SJCRH30 (cell line): Measurements from ENCODE around the gene FPR2. TPM values are rescaled to one million over a fixed set of nuclear protein-coding genes. Genes with fewer than 3 reads are reported as not detected.
"Not testable (repeated sequence)": the region's sequence is repeated elsewhere in the genome, so short reads cannot be mapped to it uniquely, and the experiment has no call there.

ENCODE experiments used
- DNase-seq, 2 experiments: peaks; one replicate each; pipeline ENCODE4 v3.0.0-alpha.2; 2015 to 2020
- H3K27ac ChIP-seq: fragments of 250-450 bp; sonication (Bioruptor Pico); 2 replicates; pipeline ENCODE4 v1.5.1; 2020; ENCODE audit warnings: mild to moderate bottlenecking, moderate library complexity
- H3K27me3 ChIP-seq: fragments of 250-450 bp; sonication (Bioruptor Pico); 2 replicates; pipeline ENCODE4 v1.5.1; 2020; ENCODE audit warnings: mild to moderate bottlenecking, moderate library complexity
- H3K36me3 ChIP-seq: fragments of 250-450 bp; sonication (Bioruptor Pico); 2 replicates; pipeline ENCODE4 v1.5.1; 2020; ENCODE audit warnings: mild to moderate bottlenecking, moderate library complexity
- H3K4me1 ChIP-seq: fragments of 250-450 bp; sonication (Bioruptor Pico); 2 replicates; pipeline ENCODE4 v1.5.1; 2020; ENCODE audit warnings: mild to moderate bottlenecking, moderate library complexity
- H3K4me3 ChIP-seq: fragments of 250-450 bp; sonication (Bioruptor Pico); 2 replicates; pipeline ENCODE4 v1.5.1; 2020; ENCODE audit warnings: mild to moderate bottlenecking, moderate library complexity
- H3K9me3 ChIP-seq: fragments of 250-450 bp; sonication (Bioruptor Pico); replicated peaks from 2 replicates; pipeline ENCODE4 v1.5.1; 2020; ENCODE audit warnings: mild to moderate bottlenecking, moderate library complexity
- total RNA-seq: library from RNA; depleted of rRNA; stranded (reverse); fragments of >200 nt; shearing (Covaris generic); gene quantifications from 2 replicates; pipeline ENCODE4 v1.2.3, GENCODE V29; 2014

The FPR2 gene
- total RNA-seq, 1 experiment from 2014 or later: not detected

DNA sequence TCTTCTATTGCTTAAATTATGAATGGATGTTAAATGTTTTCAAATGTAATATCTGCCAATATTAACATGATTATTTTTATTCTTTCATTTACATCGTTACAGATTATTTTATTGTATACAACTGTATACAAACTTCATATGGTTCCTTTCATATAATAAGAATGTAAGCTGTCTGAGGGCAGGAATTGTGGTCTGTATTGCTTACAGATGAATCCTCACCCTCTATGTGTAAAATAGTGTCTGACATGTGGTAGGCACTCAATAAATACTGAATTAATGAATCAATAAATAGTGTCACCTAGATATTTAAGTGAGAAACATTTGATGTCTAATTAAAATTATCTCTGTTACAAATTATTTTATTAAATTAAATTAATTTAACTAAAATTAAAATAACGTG, 41.8 kb downstream of the FPR2 start:
- H3K9me3 ChIP-seq: no peaks in the 10 kb centered on the region
- no peaks in the 10 kb centered on the region for H3K27me3 ChIP-seq
- no peaks in the 10 kb centered on the region for H3K36me3 ChIP-seq
- DNase-seq: no peak
- no peak overlapping the region for H3K4me3 ChIP-seq
- H3K4me1 ChIP-seq: no peaks in the 10 kb centered on the region
- H3K27ac ChIP-seq: no peak overlapping the region

DNA sequence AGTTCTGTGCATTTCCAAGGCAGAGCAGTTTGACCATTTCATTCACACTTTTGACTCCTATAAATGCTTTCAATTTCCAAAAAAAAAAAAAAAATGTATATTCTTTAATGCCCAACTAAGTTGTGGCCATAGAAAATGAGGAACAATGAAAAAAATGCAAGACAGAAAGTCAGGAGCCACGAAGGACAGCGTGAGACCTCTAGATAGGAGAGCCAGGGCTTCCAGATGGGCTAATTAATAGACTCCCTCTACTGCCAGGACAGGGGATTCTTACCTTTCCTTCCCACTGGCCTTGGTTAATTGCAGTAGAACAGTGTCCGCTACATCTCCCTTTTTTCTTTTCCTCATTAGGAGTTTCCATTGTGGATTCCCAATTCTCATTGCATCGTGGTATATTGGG, 42.5 kb downstream of the FPR2 start:
- no peaks in the 10 kb centered on the region for H3K36me3 ChIP-seq
- no peak overlapping the region for H3K27ac ChIP-seq
- no peaks in the 10 kb centered on the region for H3K4me1 ChIP-seq
- H3K4me3 ChIP-seq: no peak overlapping the region
- no peaks in the 10 kb centered on the region for H3K9me3 ChIP-seq
- no peaks in the 10 kb centered on the region for H3K27me3 ChIP-seq
- no peak for DNase-seq

GRCh38 chr19:51803967-51804366, 43.0 kb downstream of the FPR2 start:
- Histone ChIP-seq H3K27me3 (no peaks in the 10 kb centered on the region), H3K27ac (no peak overlapping the region), H3K4me3 (no peak overlapping the region), H3K9me3 (no peaks in the 10 kb centered on the region), H3K36me3 (no peaks in the 10 kb centered on the region), H3K4me1 (no peaks in the 10 kb centered on the region)
- no peak for DNase-seq

DNA sequence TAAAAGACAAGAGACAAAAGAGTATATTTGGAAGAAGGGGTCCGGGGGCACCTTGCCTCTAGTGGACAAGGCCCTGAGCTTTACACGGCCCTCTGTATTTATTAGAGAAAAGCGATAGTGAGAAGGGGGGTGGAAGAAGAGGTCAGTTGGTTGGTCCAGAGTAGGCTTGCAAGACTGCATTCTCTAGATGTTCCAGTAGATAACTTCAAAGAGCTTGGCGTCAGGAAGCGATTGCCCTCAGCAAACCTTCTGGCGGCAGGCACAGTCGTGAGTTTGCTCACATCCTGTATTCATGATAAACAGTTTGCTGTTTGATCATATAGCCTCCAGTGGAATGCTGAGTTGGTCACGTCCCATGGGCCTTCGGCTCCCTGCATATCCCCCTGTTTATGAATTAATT, 43.8 kb downstream of the FPR2 start:
- H3K4me1 ChIP-seq, H3K36me3 ChIP-seq, H3K27ac ChIP-seq, H3K27me3 ChIP-seq, H3K9me3 ChIP-seq, DNase-seq, H3K4me3 ChIP-seq: not testable (repeated sequence)

GRCh38 chr19:51805396-51805795, 44.4 kb downstream of the FPR2 start:
- H3K27me3 ChIP-seq, H3K4me3 ChIP-seq, H3K4me1 ChIP-seq, H3K27ac ChIP-seq, H3K36me3 ChIP-seq, DNase-seq, H3K9me3 ChIP-seq: not testable (repeated sequence)

- not testable (repeated sequence) for H3K9me3 ChIP-seq, DNase-seq, H3K36me3 ChIP-seq, H3K4me1 ChIP-seq, H3K27me3 ChIP-seq, H3K4me3 ChIP-seq, H3K27ac ChIP-seq
These were observed 45.6 kb downstream of the FPR2 start for GRCh38 chr19:51806571-51806970.

DNA sequence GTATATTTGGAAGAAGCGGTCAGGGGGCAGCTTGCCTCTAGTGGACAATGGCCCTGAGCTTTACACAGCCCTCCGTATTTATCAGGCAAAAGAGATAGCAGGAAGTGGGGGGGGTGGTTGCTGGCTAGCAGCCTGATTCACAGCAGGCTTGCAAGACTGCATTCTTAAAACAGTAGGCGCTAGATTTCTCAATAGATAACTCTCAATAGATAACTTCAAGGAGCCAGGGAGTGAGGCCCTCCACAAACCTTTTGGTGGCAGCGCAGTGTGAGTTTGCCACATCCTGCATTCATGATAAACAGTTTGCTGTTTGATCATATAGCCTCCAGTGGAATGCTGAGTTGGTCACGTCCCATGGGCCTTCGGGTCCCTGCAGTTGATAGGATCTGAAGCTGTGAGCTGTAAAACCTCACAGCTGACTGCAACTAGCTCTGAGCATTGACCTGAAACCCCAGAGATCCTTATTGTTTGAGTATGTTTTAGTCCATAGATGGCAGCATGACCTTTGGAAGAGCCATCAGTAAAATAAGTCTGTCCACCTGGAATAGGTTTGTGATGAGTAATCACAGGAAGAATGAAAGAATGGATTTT, 46.2 kb downstream of the FPR2 start:
- Histone ChIP-seq H3K27ac (no peak overlapping the region), H3K27me3 (no peaks in the 10 kb centered on the region), H3K36me3 (no peaks in the 10 kb centered on the region), H3K9me3 (no peaks in the 10 kb centered on the region), H3K4me1 (no peaks in the 10 kb centered on the region), H3K4me3 (no peak overlapping the region)
- no peak for DNase-seq

DNA sequence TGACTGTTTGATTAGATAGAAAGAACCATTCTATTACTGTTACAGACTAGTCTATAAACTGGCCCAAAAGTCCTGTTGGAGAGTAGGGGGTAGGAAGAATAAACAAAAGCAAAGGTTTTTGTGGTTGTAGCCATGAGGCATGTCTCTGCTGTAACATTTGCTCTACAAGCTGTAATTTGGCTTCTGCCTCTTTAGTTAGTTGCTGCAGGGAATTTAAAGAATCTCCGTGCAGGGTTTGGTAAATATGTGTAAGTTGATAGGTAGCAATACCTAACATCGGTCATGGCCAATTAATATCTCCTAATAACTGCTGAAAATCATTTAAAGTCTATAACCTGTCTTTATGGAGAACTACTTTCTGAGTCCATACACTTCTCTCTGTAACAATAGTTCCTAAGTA, 46.9 kb downstream of the FPR2 start:
- Histone ChIP-seq H3K4me3 (no peak overlapping the region), H3K27me3 (no peaks in the 10 kb centered on the region), H3K4me1 (no peaks in the 10 kb centered on the region), H3K9me3 (no peaks in the 10 kb centered on the region), H3K27ac (no peak overlapping the region), H3K36me3 (no peaks in the 10 kb centered on the region)
- no peak for DNase-seq

DNA sequence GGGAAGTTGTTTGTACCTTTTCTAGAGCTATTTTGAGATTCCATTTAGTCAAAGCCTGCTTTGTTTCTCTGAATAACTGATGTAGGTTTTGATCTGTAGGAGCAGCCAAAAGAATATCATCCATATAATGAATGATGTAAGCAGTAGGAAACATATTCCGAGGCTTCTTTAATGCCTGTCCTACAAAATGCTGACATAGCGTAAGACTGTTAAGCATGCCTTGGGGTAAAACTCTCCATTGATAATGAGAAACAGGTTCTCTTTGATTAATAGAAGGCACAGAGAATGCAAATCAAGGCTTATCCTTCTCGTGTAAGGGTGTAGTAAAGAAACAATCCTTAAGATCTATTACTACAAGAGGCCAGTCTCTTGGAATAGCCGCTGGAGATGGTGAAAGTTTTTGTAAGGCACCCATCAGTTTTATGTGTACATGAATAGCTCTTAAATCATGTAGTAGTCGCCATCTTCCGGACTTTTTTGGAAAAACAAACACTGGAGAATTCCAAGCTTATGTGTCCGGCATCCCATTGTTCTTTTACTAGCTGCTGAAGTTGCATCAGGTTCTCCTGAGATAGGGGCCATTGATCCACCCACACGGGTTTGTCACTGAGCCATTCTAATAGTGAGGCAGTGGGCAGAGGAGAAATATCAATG, 47.5 kb downstream of the FPR2 start:
- no peaks in the 10 kb centered on the region for H3K9me3 ChIP-seq
- no peaks in the 10 kb centered on the region for H3K36me3 ChIP-seq
- no peak overlapping the region for H3K27ac ChIP-seq
- no peaks in the 10 kb centered on the region for H3K27me3 ChIP-seq
- DNase-seq: peak in 1 of 2 experiments; percentile 33
- no peak overlapping the region for H3K4me3 ChIP-seq
- H3K4me1 ChIP-seq: no peaks in the 10 kb centered on the region

DNA sequence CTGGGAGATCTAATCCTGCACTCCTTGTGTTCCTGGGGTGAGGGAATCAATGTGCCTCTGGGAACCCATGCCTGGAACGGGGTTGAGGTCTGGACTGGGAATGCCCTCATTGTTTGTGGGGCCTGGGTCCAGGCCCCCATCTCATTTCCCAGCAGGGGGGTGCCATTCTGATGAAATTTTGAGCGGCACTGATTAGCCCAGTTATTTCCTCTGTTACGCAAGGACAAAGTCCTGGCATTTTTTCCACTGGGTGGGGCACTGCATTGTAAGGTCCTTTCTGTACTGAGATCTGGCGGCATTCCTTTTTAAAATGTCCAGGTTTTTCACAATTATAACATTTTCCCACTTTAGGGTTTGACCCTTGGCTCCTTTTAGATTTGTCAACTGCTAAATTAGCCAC, 48.8 kb downstream of the FPR2 start:
- no peaks in the 10 kb centered on the region for H3K9me3 ChIP-seq
- H3K36me3 ChIP-seq: no peaks in the 10 kb centered on the region
- H3K4me1 ChIP-seq: no peaks in the 10 kb centered on the region
- H3K27me3 ChIP-seq: no peaks in the 10 kb centered on the region
- H3K4me3 ChIP-seq: no peak overlapping the region
- no peak overlapping the region for H3K27ac ChIP-seq
- DNase-seq: no peak

- H3K27ac ChIP-seq: no peak overlapping the region
- no peaks in the 10 kb centered on the region for H3K27me3 ChIP-seq
- no peaks in the 10 kb centered on the region for H3K36me3 ChIP-seq
- H3K4me3 ChIP-seq: no peak overlapping the region
- no peaks in the 10 kb centered on the region for H3K9me3 ChIP-seq
- no peaks in the 10 kb centered on the region for H3K4me1 ChIP-seq
- no peak for DNase-seq
These were observed 49.2 kb downstream of the FPR2 start for GRCh38 chr19:51810223-51810622.

DNA sequence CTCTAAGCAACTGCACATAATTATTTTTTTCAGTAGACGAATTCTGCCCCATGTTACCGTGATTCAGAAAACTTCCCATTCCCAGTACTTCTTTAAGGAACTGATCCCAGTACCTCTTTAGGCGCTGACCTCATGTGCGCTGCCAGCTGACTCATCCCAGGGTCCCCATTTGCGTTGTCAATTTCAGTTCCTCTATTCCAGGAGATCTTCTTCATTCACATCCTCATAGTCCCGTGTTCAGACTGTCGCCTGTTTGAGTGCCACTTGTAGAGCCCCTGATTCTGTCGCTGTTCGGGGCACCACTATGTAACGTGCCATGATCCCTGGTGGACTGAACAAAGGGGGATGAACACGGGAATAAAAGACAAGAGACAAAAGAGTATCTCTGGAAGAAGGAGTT, 50.4 kb downstream of the FPR2 start:
- no peak overlapping the region for H3K27ac ChIP-seq
- no peak for DNase-seq
- no peaks in the 10 kb centered on the region for H3K4me1 ChIP-seq
- H3K36me3 ChIP-seq: no peaks in the 10 kb centered on the region
- H3K27me3 ChIP-seq: no peaks in the 10 kb centered on the region
- H3K9me3 ChIP-seq: no peaks in the 10 kb centered on the region
- H3K4me3 ChIP-seq: no peak overlapping the region

GRCh38 chr19:51815043-51815442, 54.1 kb downstream of the FPR2 start:
- Histone ChIP-seq H3K27ac (no peak overlapping the region), H3K9me3 (no peaks in the 10 kb centered on the region), H3K36me3 (no peaks in the 10 kb centered on the region), H3K4me3 (no peak overlapping the region), H3K4me1 (no peaks in the 10 kb centered on the region), H3K27me3 (no peaks in the 10 kb centered on the region)
- no peak for DNase-seq

- Histone ChIP-seq H3K27me3 (no peaks in the 10 kb centered on the region), H3K36me3 (no peaks in the 10 kb centered on the region), H3K4me1 (no peaks in the 10 kb centered on the region), H3K9me3 (no peaks in the 10 kb centered on the region), H3K4me3 (no peak overlapping the region), H3K27ac (no peak overlapping the region)
- DNase-seq: no peak
These were observed 55.7 kb downstream of the FPR2 start for GRCh38 chr19:51816711-51817110.

GRCh38 chr19:51820011-51820410, 59.0 kb downstream of the FPR2 start:
- H3K9me3 ChIP-seq: no peaks in the 10 kb centered on the region
- no peaks in the 10 kb centered on the region for H3K4me1 ChIP-seq
- no peaks in the 10 kb centered on the region for H3K36me3 ChIP-seq
- no peak overlapping the region for H3K27ac ChIP-seq
- H3K4me3 ChIP-seq: no peak overlapping the region
- no peaks in the 10 kb centered on the region for H3K27me3 ChIP-seq
- DNase-seq: no peak
